ENCODE results near the gene CYTIP. TPM values are rescaled to one million over a fixed set of nuclear protein-coding genes. Genes with fewer than 3 reads are reported as not detected.

The CYTIP gene
- total RNA-seq, 1 experiment from 2014 or later = not detected

DNA sequence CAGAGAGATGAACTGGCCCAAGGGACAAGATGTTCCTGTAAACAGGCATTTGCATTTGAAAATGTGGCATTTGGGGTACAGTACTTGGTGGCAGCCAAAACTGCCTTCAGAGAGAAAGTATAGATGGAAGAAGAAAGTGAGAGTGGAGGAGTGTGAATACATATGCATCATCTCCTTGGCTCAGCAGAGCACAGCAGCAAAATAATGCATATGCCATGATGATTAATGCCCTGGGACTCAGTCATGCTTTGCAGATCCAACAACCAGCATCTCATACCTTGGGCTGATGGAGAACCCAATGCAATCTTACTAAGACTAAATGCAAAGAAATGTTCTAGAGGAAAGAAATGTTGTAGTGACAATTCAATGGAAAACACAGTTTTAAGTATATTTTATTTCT is 29.7 kb upstream of the CYTIP start:
- intact Hi-C loops (cut with micrococcal nuclease; ENCODE audit: unreplicated experiment) = no loop called here
- ChIA-PET POLR2A (ENCODE audit: low non-redundant PET) (no interaction called here), CTCF (no interaction called here)
- TF ChIP-seq, protein P1, sequence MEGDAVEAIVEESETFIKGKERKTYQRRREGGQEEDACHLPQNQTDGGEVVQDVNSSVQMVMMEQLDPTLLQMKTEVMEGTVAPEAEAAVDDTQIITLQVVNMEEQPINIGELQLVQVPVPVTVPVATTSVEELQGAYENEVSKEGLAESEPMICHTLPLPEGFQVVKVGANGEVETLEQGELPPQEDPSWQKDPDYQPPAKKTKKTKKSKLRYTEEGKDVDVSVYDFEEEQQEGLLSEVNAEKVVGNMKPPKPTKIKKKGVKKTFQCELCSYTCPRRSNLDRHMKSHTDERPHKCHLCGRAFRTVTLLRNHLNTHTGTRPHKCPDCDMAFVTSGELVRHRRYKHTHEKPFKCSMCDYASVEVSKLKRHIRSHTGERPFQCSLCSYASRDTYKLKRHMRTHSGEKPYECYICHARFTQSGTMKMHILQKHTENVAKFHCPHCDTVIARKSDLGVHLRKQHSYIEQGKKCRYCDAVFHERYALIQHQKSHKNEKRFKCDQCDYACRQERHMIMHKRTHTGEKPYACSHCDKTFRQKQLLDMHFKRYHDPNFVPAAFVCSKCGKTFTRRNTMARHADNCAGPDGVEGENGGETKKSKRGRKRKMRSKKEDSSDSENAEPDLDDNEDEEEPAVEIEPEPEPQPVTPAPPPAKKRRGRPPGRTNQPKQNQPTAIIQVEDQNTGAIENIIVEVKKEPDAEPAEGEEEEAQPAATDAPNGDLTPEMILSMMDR (conservative IDR thresholded peaks at IDR 0.05; ENCODE audit: low read depth, low read length) = no peak
- TF ChIP-seq EZH2 (IDR thresholded peaks at IDR 0.05; ENCODE audit: borderline replicate concordance, low read depth, low read length, poor library complexity, severe bottlenecking) = no peak
- Histone ChIP-seq H3K27ac (ENCODE audit: low read depth, low read length, poor library complexity, severe bottlenecking) (no peak overlapping the region), H3K4me3 (ENCODE audit: low read depth, low read length, poor library complexity, severe bottlenecking) (no peak overlapping the region), H3K9me3 (ENCODE audit: low read depth, low read length, poor library complexity, severe bottlenecking) (no peaks in the 10 kb centered on the region), H3K36me3 (ENCODE audit: insufficient read depth, low read length, poor library complexity, severe bottlenecking) (no peaks in the 10 kb centered on the region), H3K27me3 (replicated peaks; ENCODE audit: insufficient read depth, low read depth, low read length, poor library complexity) (no peaks in the 10 kb centered on the region), H3K4me1 (ENCODE audit: insufficient read depth, low read length, poor library complexity, severe bottlenecking) (no peaks in the 10 kb centered on the region)
- BruUV-seq (replicated peaks) = no TSS peak
- DNase-seq (ENCODE audit: low spot score) = no peak

DNA sequence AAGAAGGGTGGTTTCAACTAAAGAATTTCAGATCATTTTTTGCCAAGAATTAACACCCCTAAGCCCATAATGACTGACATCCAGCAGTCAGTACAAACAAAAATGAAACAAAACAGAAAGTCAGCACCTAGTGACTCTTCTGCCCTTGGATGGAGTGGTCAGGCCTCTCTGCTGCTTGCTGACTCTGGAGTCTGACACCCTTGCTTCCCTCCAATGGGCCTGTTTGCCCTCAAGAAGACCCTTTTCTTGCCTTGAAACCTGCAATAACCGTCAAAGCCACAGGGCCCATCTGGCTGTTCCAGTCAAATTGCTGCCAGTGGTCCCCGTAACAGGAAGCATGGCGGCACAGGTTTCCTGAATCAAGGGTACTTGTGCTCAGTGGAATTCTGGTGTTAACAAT is 27.2 kb upstream of the CYTIP start:
- DNase-seq (ENCODE audit: low spot score) = no peak
- no peak for TF ChIP-seq EZH2 (IDR thresholded peaks at IDR 0.05; ENCODE audit: borderline replicate concordance, low read depth, low read length, poor library complexity, severe bottlenecking)
- TF ChIP-seq, protein P1 (conservative IDR thresholded peaks at IDR 0.05; ENCODE audit: low read depth, low read length) = no peak
- Histone ChIP-seq H3K27me3 (replicated peaks; ENCODE audit: insufficient read depth, low read depth, low read length, poor library complexity) (no peaks in the 10 kb centered on the region), H3K4me3 (ENCODE audit: low read depth, low read length, poor library complexity, severe bottlenecking) (no peak overlapping the region), H3K27ac (ENCODE audit: low read depth, low read length, poor library complexity, severe bottlenecking) (no peak overlapping the region), H3K4me1 (ENCODE audit: insufficient read depth, low read length, poor library complexity, severe bottlenecking) (no peaks in the 10 kb centered on the region), H3K36me3 (ENCODE audit: insufficient read depth, low read length, poor library complexity, severe bottlenecking) (no peaks in the 10 kb centered on the region), H3K9me3 (ENCODE audit: low read depth, low read length, poor library complexity, severe bottlenecking) (no peaks in the 10 kb centered on the region)
- ChIA-PET CTCF (no interaction called here), POLR2A (ENCODE audit: low non-redundant PET) (no interaction called here)
- no TSS peak for BruUV-seq (replicated peaks)
- intact Hi-C loops (cut with micrococcal nuclease; ENCODE audit: unreplicated experiment) = no loop called here

DNA sequence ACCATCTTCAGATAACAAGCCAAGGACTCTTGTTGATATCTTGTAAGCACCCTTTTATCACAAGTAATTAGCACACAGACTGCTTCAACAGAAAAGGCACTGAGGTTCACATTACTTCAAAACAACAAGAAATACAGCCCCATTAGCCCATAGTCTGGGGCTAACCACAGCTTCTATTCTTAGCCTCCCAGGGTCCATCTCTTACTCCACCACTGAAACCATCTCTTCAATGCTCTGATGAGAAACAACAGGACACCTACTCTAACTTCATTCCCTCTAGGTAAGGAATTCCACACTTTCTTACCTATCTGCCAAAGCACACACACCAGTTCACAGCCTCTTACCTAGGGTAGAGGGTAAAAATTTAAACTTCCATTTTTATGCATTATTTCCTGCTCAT is 26.4 kb upstream of the CYTIP start:
- DNase-seq (ENCODE audit: low spot score) = no peak
- no peaks in the 10 kb centered on the region for H3K27me3 ChIP-seq (replicated peaks; ENCODE audit: insufficient read depth, low read depth, low read length, poor library complexity)
- intact Hi-C loops (cut with micrococcal nuclease; ENCODE audit: unreplicated experiment) = no loop called here
- ChIA-PET POLR2A (ENCODE audit: low non-redundant PET) (no interaction called here), CTCF (no interaction called here)
- BruUV-seq (replicated peaks) = no TSS peak
- H3K36me3 ChIP-seq (ENCODE audit: insufficient read depth, low read length, poor library complexity, severe bottlenecking) = no peaks in the 10 kb centered on the region
- no peak overlapping the region for H3K4me3 ChIP-seq (ENCODE audit: low read depth, low read length, poor library complexity, severe bottlenecking)
- no peaks in the 10 kb centered on the region for H3K4me1 ChIP-seq (ENCODE audit: insufficient read depth, low read length, poor library complexity, severe bottlenecking)
- H3K27ac ChIP-seq (ENCODE audit: low read depth, low read length, poor library complexity, severe bottlenecking) = no peak overlapping the region
- no peak for TF ChIP-seq EZH2 (IDR thresholded peaks at IDR 0.05; ENCODE audit: borderline replicate concordance, low read depth, low read length, poor library complexity, severe bottlenecking)
- TF ChIP-seq, protein P1 (conservative IDR thresholded peaks at IDR 0.05; ENCODE audit: low read depth, low read length) = no peak
- H3K9me3 ChIP-seq (ENCODE audit: low read depth, low read length, poor library complexity, severe bottlenecking) = no peaks in the 10 kb centered on the region
